Measurements from ENCODE around the gene MAPK8IP3. TPM values are rescaled to one million over a fixed set of nuclear protein-coding genes. Genes with fewer than 3 reads are reported as not detected.

The MAPK8IP3 gene
- total RNA-seq, 1 experiment from 2014 or later = 72.3 TPM

DNA sequence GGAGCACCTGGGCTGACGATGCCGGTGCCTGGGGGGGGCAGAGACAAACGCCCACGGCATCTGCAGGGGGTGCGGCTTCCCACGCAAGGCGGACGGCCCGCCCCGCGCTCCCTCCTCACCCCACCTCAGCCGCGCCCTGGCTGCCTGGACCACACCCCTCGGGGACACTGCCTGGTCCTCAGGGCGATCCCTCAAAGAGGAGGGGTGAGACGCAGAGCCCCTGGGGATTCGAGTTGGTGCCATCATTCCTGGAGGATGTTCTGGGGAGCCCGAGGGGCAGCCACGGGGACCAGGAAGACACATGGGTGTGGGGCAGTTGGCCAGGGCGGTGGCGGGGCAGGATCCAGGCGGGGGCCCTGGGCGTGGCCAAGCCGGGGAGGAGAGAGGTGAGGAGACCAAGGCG, 83.6 kb downstream of the MAPK8IP3 start:
- TF ChIP-seq KAT7 (CRISPR knock-in tag; IDR thresholded peaks at IDR 0.05; ENCODE audit: borderline replicate concordance) (no peak), OVOL2 (CRISPR knock-in tag; IDR thresholded peaks at IDR 0.05; ENCODE audit: borderline replicate concordance) (no peak), SMAD3 (CRISPR knock-in tag; IDR thresholded peaks at IDR 0.05; ENCODE audit: borderline replicate concordance) (no peak), TP53 (CRISPR knock-in tag; IDR thresholded peaks at IDR 0.05) (no peak), NFATC4 (CRISPR knock-in tag; IDR thresholded peaks at IDR 0.05) (no peak), ZNF232 (CRISPR knock-in tag; IDR thresholded peaks at IDR 0.05) (no peak), TEAD4 (CRISPR knock-in tag; IDR thresholded peaks at IDR 0.05) (no peak)
- TF ChIP-seq, protein P1, sequence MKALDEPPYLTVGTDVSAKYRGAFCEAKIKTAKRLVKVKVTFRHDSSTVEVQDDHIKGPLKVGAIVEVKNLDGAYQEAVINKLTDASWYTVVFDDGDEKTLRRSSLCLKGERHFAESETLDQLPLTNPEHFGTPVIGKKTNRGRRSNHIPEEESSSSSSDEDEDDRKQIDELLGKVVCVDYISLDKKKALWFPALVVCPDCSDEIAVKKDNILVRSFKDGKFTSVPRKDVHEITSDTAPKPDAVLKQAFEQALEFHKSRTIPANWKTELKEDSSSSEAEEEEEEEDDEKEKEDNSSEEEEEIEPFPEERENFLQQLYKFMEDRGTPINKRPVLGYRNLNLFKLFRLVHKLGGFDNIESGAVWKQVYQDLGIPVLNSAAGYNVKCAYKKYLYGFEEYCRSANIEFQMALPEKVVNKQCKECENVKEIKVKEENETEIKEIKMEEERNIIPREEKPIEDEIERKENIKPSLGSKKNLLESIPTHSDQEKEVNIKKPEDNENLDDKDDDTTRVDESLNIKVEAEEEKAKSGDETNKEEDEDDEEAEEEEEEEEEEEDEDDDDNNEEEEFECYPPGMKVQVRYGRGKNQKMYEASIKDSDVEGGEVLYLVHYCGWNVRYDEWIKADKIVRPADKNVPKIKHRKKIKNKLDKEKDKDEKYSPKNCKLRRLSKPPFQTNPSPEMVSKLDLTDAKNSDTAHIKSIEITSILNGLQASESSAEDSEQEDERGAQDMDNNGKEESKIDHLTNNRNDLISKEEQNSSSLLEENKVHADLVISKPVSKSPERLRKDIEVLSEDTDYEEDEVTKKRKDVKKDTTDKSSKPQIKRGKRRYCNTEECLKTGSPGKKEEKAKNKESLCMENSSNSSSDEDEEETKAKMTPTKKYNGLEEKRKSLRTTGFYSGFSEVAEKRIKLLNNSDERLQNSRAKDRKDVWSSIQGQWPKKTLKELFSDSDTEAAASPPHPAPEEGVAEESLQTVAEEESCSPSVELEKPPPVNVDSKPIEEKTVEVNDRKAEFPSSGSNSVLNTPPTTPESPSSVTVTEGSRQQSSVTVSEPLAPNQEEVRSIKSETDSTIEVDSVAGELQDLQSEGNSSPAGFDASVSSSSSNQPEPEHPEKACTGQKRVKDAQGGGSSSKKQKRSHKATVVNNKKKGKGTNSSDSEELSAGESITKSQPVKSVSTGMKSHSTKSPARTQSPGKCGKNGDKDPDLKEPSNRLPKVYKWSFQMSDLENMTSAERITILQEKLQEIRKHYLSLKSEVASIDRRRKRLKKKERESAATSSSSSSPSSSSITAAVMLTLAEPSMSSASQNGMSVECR (CRISPR knock-in tag; IDR thresholded peaks at IDR 0.05; ENCODE audit: borderline replicate concordance) = no peak
- TF ChIP-seq, protein P2, sequence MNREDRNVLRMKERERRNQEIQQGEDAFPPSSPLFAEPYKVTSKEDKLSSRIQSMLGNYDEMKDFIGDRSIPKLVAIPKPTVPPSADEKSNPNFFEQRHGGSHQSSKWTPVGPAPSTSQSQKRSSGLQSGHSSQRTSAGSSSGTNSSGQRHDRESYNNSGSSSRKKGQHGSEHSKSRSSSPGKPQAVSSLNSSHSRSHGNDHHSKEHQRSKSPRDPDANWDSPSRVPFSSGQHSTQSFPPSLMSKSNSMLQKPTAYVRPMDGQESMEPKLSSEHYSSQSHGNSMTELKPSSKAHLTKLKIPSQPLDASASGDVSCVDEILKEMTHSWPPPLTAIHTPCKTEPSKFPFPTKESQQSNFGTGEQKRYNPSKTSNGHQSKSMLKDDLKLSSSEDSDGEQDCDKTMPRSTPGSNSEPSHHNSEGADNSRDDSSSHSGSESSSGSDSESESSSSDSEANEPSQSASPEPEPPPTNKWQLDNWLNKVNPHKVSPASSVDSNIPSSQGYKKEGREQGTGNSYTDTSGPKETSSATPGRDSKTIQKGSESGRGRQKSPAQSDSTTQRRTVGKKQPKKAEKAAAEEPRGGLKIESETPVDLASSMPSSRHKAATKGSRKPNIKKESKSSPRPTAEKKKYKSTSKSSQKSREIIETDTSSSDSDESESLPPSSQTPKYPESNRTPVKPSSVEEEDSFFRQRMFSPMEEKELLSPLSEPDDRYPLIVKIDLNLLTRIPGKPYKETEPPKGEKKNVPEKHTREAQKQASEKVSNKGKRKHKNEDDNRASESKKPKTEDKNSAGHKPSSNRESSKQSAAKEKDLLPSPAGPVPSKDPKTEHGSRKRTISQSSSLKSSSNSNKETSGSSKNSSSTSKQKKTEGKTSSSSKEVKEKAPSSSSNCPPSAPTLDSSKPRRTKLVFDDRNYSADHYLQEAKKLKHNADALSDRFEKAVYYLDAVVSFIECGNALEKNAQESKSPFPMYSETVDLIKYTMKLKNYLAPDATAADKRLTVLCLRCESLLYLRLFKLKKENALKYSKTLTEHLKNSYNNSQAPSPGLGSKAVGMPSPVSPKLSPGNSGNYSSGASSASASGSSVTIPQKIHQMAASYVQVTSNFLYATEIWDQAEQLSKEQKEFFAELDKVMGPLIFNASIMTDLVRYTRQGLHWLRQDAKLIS (CRISPR knock-in tag; IDR thresholded peaks at IDR 0.05; ENCODE audit: borderline replicate concordance) = no peak
- TF ChIP-seq, protein P3, sequence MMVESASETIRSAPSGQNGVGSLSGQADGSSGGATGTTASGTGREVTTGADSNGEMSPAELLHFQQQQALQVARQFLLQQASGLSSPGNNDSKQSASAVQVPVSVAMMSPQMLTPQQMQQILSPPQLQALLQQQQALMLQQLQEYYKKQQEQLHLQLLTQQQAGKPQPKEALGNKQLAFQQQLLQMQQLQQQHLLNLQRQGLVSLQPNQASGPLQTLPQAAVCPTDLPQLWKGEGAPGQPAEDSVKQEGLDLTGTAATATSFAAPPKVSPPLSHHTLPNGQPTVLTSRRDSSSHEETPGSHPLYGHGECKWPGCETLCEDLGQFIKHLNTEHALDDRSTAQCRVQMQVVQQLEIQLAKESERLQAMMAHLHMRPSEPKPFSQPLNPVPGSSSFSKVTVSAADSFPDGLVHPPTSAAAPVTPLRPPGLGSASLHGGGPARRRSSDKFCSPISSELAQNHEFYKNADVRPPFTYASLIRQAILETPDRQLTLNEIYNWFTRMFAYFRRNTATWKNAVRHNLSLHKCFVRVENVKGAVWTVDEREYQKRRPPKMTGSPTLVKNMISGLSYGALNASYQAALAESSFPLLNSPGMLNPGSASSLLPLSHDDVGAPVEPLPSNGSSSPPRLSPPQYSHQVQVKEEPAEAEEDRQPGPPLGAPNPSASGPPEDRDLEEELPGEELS (CRISPR knock-in tag; IDR thresholded peaks at IDR 0.05) = no peak
- DNase-seq (ENCODE audit: low spot score) (no peak), ATAC-seq (no peak)
- Mint-ChIP-seq H3K4me1 (no peaks in the 10 kb centered on the region), H3K27me3 (ENCODE audit: low read depth) (no peaks in the 10 kb centered on the region), H3K9me3 (no peaks in the 10 kb centered on the region), H3K4me3 (no peak overlapping the region), H3K36me3 (peaks cover 5% of the 10 kb centered on the region), H3K27ac (no peak overlapping the region)
- POLR2A ChIA-PET = no interaction called here
- CTCF ChIA-PET = interaction anchor here (1.5 kb wide), 1 partner anchor 34 kb away, joined by 3 read pairs; no protein-coding TSS in a partner anchor

DNA sequence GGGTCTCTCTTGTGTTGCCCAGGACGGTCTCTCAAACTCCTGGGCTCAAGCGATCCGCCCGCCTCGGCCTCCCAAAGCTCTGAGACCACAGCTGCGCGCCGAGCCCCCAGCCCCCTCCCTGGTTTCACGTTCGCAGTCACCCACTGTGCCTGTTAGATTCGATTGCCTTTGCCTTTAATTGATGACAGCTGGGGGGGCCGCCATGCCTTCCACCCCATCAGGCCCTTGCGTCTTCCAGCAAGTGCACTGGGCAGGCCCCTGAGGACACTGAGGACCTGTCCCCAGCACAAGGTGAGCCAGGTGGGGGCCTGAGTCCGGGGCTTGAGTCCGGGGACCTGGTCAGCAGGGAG, 84.2 kb downstream of the MAPK8IP3 start:
- ChIA-PET CTCF (interaction anchor here (1.5 kb wide), 1 partner anchor 33 kb away, joined by 3 read pairs; no protein-coding TSS in a partner anchor), POLR2A (no interaction called here)
- Mint-ChIP-seq H3K4me1 (no peaks in the 10 kb centered on the region), H3K36me3 (peaks cover 5% of the 10 kb centered on the region), H3K9me3 (no peaks in the 10 kb centered on the region), H3K4me3 (no peak overlapping the region), H3K27ac (no peak overlapping the region), H3K27me3 (ENCODE audit: low read depth) (no peaks in the 10 kb centered on the region)
- no peak for DNase-seq (ENCODE audit: low spot score)
- ATAC-seq = no peak
- TF ChIP-seq, protein P4, sequence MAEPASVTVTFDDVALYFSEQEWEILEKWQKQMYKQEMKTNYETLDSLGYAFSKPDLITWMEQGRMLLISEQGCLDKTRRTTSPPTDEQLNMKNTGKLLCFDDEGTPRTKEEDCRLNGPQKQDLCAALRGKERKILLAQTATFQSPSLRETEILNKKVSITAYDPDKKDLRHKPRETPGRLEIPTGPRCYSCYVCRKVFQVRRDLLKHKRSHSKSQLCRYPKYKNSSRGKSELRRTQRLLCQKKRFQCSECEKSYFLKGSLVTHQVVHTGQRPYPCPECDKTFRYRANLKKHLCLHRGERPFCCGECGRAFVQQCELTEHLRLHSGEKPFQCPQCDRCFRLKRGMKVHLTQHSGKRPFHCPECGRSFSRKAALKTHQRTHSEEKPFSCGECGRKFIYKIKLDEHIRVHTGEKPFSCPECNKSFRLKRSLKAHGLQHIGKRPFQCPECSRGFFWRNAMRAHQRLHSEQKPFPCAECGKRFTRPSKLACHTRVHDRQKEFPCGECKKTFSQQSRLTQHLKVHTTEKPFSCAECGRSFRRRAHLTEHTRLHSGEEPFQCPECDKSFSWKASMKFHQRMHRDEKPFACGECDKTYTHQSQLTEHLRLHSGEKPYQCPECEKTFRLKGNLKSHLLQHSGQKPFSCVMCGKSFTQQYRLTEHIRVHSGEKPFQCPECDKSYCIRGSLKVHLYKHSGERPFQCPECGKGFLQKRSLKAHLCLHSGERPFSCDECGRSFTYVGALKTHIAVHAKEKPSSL (CRISPR knock-in tag; conservative IDR thresholded peaks at IDR 0.05) = no peak
- TF ChIP-seq, protein P5, sequence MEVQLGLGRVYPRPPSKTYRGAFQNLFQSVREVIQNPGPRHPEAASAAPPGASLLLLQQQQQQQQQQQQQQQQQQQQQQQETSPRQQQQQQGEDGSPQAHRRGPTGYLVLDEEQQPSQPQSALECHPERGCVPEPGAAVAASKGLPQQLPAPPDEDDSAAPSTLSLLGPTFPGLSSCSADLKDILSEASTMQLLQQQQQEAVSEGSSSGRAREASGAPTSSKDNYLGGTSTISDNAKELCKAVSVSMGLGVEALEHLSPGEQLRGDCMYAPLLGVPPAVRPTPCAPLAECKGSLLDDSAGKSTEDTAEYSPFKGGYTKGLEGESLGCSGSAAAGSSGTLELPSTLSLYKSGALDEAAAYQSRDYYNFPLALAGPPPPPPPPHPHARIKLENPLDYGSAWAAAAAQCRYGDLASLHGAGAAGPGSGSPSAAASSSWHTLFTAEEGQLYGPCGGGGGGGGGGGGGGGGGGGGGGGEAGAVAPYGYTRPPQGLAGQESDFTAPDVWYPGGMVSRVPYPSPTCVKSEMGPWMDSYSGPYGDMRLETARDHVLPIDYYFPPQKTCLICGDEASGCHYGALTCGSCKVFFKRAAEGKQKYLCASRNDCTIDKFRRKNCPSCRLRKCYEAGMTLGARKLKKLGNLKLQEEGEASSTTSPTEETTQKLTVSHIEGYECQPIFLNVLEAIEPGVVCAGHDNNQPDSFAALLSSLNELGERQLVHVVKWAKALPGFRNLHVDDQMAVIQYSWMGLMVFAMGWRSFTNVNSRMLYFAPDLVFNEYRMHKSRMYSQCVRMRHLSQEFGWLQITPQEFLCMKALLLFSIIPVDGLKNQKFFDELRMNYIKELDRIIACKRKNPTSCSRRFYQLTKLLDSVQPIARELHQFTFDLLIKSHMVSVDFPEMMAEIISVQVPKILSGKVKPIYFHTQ (CRISPR knock-in tag; IDR thresholded peaks at IDR 0.05) = no peak
- TF ChIP-seq, protein P6, sequence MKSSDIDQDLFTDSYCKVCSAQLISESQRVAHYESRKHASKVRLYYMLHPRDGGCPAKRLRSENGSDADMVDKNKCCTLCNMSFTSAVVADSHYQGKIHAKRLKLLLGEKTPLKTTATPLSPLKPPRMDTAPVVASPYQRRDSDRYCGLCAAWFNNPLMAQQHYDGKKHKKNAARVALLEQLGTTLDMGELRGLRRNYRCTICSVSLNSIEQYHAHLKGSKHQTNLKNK (CRISPR knock-in tag; IDR thresholded peaks at IDR 0.05) = no peak
- TF ChIP-seq ATF1 (CRISPR knock-in tag; IDR thresholded peaks at IDR 0.05) (no peak), SMAD4 (CRISPR knock-in tag; IDR thresholded peaks at IDR 0.05) (no peak), ZNF416 (CRISPR knock-in tag; IDR thresholded peaks at IDR 0.05) (no peak), ZNF396 (CRISPR knock-in tag; IDR thresholded peaks at IDR 0.05; ENCODE audit: borderline replicate concordance) (no peak)
- TF ChIP-seq, protein P7, sequence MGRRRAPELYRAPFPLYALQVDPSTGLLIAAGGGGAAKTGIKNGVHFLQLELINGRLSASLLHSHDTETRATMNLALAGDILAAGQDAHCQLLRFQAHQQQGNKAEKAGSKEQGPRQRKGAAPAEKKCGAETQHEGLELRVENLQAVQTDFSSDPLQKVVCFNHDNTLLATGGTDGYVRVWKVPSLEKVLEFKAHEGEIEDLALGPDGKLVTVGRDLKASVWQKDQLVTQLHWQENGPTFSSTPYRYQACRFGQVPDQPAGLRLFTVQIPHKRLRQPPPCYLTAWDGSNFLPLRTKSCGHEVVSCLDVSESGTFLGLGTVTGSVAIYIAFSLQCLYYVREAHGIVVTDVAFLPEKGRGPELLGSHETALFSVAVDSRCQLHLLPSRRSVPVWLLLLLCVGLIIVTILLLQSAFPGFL (CRISPR knock-in tag; IDR thresholded peaks at IDR 0.05; ENCODE audit: borderline replicate concordance) = no peak
